ENCODE data around the gene EIF1AY.

The EIF1AY gene

DNA sequence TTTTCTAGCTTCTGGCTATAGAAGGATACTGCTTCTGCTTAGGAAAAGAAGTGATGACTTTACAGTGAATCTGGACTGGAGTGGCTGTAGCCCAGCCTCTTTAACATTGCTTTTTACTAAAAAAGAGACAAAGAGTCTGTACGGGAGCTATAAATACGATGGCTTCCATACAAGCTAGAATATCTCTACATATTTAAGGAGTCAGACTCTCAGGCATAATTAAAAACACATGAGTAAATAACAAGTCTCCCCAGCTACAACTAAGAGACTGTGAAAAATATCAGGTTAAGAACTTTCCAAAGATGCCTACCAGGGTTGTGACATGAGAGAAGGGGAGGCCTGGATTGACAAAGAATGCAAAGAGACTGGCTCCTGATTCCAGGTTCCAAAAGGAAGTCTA lies 19.8 kb upstream of the EIF1AY start:
- TF ChIP-seq PAX5 (IDR thresholded peaks at IDR 0.05; ENCODE audit: insufficient read depth, low read length, severe bottlenecking) (no peak), SPI1 (IDR thresholded peaks at IDR 0.05; ENCODE audit: low read depth, low read length) (no peak), TAF1 (IDR thresholded peaks at IDR 0.05; ENCODE audit: low read depth, low read length) (no peak), POU2F2 (IDR thresholded peaks at IDR 0.05; ENCODE audit: low read depth, low read length) (no peak), POLR2AphosphoS5 (IDR thresholded peaks at IDR 0.05; ENCODE audit: low read depth, low read length) (no peak), POLR2A (IDR thresholded peaks at IDR 0.05; ENCODE audit: low read depth, low read length) (no peak)
- no peak for FAIRE-seq
- DNase-seq (ENCODE audit: insufficient read length, low spot score), result no peak

- TF ChIP-seq PAX5 (IDR thresholded peaks at IDR 0.05; ENCODE audit: insufficient read depth, low read length, severe bottlenecking), result no peak
- no peak for TF ChIP-seq POLR2A (IDR thresholded peaks at IDR 0.05; ENCODE audit: low read depth, low read length)
- TF ChIP-seq SPI1 (IDR thresholded peaks at IDR 0.05; ENCODE audit: low read depth, low read length), result no peak
- TF ChIP-seq TAF1 (IDR thresholded peaks at IDR 0.05; ENCODE audit: low read depth, low read length), result no peak
- no peak for TF ChIP-seq POLR2AphosphoS5 (IDR thresholded peaks at IDR 0.05; ENCODE audit: low read depth, low read length)
- TF ChIP-seq POU2F2 (IDR thresholded peaks at IDR 0.05; ENCODE audit: low read depth, low read length), result no peak
- DNase-seq (ENCODE audit: insufficient read length, low spot score) (no peak), FAIRE-seq (no peak)
These were observed 16.9 kb upstream of the EIF1AY start for GRCh38 chrY:20558677-20559076.

DNA sequence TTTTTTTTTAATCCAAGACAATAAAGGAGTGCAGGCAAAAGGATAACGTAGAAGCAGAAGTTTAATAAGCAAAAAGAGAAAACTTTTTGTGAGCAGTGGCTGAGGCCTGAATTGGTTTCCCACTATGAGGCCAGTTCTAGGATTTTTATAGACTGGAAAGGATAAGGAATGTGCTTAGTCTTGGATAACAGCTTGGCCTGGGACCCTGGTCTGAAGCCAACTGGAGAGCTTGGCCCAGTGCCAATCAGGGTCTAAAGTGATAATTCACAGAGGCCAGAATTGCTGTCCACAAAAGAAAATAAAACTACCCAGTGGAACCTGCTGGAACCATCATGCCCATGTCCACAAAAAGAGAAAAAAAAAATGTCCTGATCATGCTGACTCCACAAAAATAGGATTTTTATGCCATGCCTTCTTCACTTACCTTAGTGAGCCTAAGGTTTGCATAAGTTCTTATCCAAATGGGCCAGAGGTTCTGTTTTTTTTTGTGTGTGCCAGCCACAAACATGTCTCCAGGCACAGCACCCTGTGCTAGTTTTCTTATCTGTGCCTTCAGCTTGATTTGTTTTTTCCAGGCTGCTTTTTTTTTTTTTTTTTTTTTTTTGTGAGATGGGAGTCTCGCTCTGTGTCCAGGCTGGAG lies 15.6 kb upstream of the EIF1AY start:
- TF ChIP-seq TAF1 (IDR thresholded peaks at IDR 0.05; ENCODE audit: low read depth, low read length) (no peak), SPI1 (IDR thresholded peaks at IDR 0.05; ENCODE audit: low read depth, low read length) (no peak), POLR2AphosphoS5 (IDR thresholded peaks at IDR 0.05; ENCODE audit: low read depth, low read length) (no peak), PAX5 (IDR thresholded peaks at IDR 0.05; ENCODE audit: insufficient read depth, low read length, severe bottlenecking) (no peak), POLR2A (IDR thresholded peaks at IDR 0.05; ENCODE audit: low read depth, low read length) (no peak), POU2F2 (IDR thresholded peaks at IDR 0.05; ENCODE audit: low read depth, low read length) (no peak)
- FAIRE-seq (no peak), DNase-seq (ENCODE audit: insufficient read length, low spot score) (no peak)

- DNase-seq (ENCODE audit: insufficient read length, low spot score) (no peak), FAIRE-seq (no peak)
- TF ChIP-seq PAX5 (IDR thresholded peaks at IDR 0.05; ENCODE audit: insufficient read depth, low read length, severe bottlenecking) (no peak), POU2F2 (IDR thresholded peaks at IDR 0.05; ENCODE audit: low read depth, low read length) (no peak), POLR2AphosphoS5 (IDR thresholded peaks at IDR 0.05; ENCODE audit: low read depth, low read length) (no peak), POLR2A (IDR thresholded peaks at IDR 0.05; ENCODE audit: low read depth, low read length) (no peak), SPI1 (IDR thresholded peaks at IDR 0.05; ENCODE audit: low read depth, low read length) (no peak), TAF1 (IDR thresholded peaks at IDR 0.05; ENCODE audit: low read depth, low read length) (no peak)
These were observed 4.3 kb upstream of the EIF1AY start for GRCh38 chrY:20571306-20571705.

DNA sequence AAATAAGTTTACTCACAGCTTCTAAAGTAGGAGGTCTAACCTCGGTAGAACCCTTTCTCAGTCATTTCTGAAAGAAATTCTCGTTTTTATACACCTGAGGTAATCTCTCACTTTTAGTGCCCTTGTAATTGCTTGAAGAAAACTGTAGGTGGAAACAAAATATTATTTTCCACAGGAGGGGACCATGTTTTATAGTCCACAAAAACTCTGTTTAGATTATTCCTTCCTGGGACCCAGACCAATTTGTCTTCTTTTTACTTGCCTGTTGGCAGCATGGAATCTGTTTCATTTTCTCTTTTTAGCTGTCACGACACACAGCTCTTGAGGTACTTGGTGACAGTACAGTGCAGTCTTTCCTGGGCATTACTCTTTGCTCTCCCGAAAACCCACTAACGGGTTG lies 930 bp downstream of the EIF1AY start:
- FAIRE-seq, result no peak
- peak; percentile 1 for DNase-seq (ENCODE audit: insufficient read length, low spot score)
- TF ChIP-seq PAX5 (IDR thresholded peaks at IDR 0.05; ENCODE audit: insufficient read depth, low read length, severe bottlenecking) (no peak), SPI1 (IDR thresholded peaks at IDR 0.05; ENCODE audit: low read depth, low read length) (no peak), POLR2A (IDR thresholded peaks at IDR 0.05; ENCODE audit: low read depth, low read length) (no peak), POLR2AphosphoS5 (IDR thresholded peaks at IDR 0.05; ENCODE audit: low read depth, low read length) (no peak)

GRCh38 chrY:20578206-20578605 lies 2.6 kb downstream of the EIF1AY start:
- TF ChIP-seq POU2F2 (IDR thresholded peaks at IDR 0.05; ENCODE audit: low read depth, low read length) (no peak), POLR2AphosphoS5 (IDR thresholded peaks at IDR 0.05; ENCODE audit: low read depth, low read length) (no peak), PAX5 (IDR thresholded peaks at IDR 0.05; ENCODE audit: insufficient read depth, low read length, severe bottlenecking) (no peak), TAF1 (IDR thresholded peaks at IDR 0.05; ENCODE audit: low read depth, low read length) (no peak), SPI1 (IDR thresholded peaks at IDR 0.05; ENCODE audit: low read depth, low read length) (no peak), POLR2A (IDR thresholded peaks at IDR 0.05; ENCODE audit: low read depth, low read length) (no peak)
- DNase-seq (ENCODE audit: insufficient read length, low spot score) (no peak), FAIRE-seq (no peak)

- TF ChIP-seq POU2F2 (IDR thresholded peaks at IDR 0.05; ENCODE audit: low read depth, low read length) (no peak), SPI1 (IDR thresholded peaks at IDR 0.05; ENCODE audit: low read depth, low read length) (no peak), POLR2A (IDR thresholded peaks at IDR 0.05; ENCODE audit: low read depth, low read length) (no peak), PAX5 (IDR thresholded peaks at IDR 0.05; ENCODE audit: insufficient read depth, low read length, severe bottlenecking) (no peak), POLR2AphosphoS5 (IDR thresholded peaks at IDR 0.05; ENCODE audit: low read depth, low read length) (no peak), TAF1 (IDR thresholded peaks at IDR 0.05; ENCODE audit: low read depth, low read length) (no peak)
- DNase-seq (ENCODE audit: insufficient read length, low spot score), result no peak
- no peak for FAIRE-seq
These were observed 6.1 kb downstream of the EIF1AY start for GRCh38 chrY:20581687-20582086.

DNA sequence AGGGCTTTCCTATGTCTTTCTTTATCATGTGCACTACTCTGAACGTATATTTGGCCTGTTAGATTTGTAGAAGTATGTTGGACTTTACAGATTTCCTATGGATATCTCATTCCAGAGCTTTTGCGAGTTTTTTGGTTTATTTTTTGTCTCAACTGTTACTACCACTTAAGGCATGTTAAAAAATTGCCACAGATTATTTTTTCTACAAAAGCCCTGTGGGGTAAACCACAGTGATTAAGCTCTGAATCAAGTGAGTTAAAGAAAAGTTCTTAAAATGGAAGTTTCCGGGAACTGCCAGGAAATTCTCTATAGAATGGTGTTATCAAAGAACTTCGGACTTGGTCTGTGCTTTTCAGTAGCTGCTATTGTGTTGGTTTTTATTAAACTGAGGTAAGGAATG lies 10.6 kb downstream of the EIF1AY start:
- FAIRE-seq, result no peak
- DNase-seq (ENCODE audit: insufficient read length, low spot score), result no peak
- TF ChIP-seq SPI1 (IDR thresholded peaks at IDR 0.05; ENCODE audit: low read depth, low read length) (no peak), TAF1 (IDR thresholded peaks at IDR 0.05; ENCODE audit: low read depth, low read length) (no peak), PAX5 (IDR thresholded peaks at IDR 0.05; ENCODE audit: insufficient read depth, low read length, severe bottlenecking) (no peak), POLR2A (IDR thresholded peaks at IDR 0.05; ENCODE audit: low read depth, low read length) (no peak), POU2F2 (IDR thresholded peaks at IDR 0.05; ENCODE audit: low read depth, low read length) (no peak), POLR2AphosphoS5 (IDR thresholded peaks at IDR 0.05; ENCODE audit: low read depth, low read length) (no peak)
